HG02610 (cell line): ENCODE measurements around the gene GREB1.

Experiments
- ATAC-seq: cut with Tn5 transposase; IDR thresholded peaks from one replicate; pipeline ENCODE4 v1.9.1; 2021; ENCODE audit warnings: mild to moderate bottlenecking, moderate library complexity; ENCODE audit not compliant: unreplicated experiment

Gene GREB1

DNA sequence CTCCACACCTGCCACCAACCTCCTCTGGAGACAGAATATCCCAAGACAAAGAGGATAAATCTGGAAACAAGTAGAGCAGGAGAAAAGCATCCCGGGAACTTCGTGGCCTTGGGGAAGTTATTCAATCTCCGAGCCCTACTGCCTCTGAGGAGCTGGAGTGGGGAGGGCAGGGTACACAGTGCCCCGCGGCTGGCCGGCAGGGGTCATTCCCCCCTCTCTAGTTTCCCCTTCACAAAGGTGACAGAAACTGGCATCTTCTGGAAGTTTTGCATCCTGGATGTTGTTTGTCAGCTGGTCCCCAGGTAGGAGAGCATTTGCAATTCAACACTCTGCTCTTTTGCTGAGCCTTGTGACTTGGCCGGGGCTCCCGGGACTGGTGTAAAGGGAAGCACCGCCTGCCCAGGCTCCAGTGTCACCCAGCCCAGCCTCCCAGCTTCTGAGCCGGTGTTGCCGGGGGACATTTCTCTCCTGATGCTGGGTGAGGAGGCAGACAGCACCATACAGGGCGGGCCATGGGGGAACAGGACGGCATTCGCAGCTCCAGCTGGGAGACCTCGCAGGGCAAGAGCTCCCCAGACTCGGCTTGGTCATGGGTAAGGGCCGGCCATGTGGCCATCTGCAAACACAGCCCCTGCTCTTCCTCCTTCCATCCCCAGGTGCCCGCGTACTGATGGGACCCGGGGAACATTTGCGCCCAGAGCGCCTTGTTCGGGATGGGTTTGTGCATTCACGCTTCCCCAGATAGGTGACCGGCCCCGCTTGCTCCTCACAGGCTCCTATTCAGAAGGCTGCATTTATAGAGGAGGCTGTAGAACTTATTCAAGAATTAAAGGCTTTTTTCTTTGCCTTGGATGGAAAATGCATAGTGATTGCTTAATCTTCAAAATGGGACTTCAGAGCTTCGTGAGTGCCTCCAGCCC, 143.6 kb downstream of the GREB1 start:
- no peak for ATAC-seq

GRCh38 chr2:11678306-11678960, 144.6 kb downstream of the GREB1 start:
- ATAC-seq = no peak

GRCh38 chr2:11679016-11679415, 145.2 kb downstream of the GREB1 start:
- no peak for ATAC-seq

DNA sequence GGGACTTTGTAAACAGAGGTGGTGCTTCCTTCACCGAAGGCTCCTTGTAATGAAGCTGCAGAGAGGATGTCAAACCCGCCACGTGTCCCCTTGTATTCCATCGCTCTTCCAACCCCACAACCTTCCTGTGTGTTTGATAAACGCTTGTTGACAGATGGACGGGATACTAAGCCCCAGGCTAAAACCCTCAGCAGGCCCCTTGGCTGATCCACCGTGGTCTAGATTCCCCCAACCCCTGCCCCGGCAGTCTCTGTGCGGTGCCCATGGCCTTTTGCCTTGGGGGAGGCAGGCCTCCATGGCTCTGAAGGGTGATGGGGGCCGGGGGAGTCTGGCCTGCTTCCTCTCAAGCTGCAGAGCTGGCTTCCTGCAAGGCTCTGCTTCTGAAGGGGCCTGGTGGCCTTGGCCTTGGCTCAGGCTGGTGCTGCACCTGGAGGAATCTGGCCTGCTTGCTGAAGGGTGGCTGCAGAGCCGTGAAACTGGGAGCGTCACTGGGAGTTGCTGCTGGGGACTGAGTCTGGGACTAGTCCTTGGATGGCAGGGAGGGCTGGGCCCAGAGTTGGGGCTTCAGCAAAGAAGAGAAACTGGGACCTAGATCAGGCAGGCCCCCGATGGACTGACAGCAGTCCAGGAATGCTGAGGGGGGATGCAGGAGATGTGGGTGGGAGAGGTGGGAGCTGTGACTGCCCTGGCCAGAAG, 145.8 kb downstream of the GREB1 start:
- ATAC-seq = no peak

DNA sequence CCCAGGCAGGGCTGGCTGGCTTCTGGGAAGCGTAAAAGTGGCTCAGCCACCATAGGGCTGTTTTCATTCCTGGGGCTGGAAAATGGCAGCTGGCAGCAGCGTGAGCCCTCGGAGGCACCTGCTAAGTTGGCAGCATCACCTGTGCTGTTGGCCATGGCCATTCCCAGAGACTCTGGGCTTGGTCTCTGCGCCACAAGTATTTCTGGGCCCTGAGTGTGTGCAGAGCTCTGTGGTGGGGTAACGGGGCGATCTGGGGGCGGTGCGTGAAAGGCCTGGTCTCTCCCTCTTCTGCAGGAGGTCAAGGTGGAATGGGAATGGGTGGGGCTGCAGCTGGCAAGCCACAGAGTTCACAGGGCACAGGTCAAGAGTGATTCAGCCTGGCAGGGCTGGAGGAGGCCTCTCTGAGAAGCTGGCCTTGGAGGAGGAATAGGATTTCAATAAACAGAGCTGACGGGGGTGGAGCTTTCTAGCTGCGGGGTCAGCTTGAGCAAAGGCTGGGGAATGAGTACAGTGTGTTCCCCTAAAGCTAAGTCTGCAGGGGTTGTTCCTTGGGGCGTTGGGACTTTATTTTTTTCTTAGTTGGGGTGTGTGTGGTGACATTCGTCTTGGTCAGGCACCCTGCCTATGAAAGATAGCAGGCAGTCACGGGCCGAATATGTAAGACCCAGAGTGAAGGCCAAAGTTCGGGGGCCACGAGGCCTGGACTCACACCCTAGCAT, 146.5 kb downstream of the GREB1 start:
- ATAC-seq = no peak

DNA sequence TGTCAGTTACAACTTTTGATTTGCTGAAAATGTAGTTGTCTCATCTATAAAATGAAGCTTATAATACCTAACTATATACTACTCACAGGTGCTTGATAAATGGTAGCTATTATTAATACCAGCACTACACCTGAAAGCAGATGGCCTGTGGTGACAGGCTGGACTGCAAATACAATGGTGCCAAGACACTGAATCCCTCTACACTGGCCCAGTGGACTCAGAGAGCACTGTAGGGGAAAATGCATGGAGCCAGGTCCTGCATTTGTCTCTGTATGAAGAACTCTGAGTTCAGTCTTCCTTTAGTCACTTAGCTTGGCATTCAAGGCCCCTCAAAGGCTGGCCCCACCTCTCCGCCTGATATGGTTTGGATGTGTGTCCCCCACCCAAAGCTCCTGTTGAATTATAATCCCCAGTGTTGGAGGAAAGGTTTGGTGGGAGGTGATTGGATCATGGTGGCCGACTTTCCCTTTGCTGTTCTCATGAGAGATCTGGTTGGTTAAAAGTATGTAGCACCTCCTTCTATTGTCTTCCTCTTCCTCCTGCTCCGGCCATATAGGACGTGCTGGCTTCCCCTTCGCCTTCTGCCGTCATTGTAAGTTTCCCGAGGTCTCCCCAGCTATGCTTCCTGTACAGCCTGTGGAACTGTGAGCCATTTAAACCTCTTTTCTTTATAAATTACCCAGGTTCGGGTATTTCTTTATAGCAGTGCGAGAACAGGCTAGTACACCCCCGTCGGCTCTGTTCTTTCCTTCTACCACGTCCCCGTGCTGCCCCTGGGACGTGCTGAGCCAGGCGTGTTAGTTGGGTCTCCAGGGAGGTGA, 147.3 kb downstream of the GREB1 start:
- ATAC-seq = no peak

GRCh38 chr2:11681722-11682589, 148.1 kb downstream of the GREB1 start:
- ATAC-seq = no peak

- no peak for ATAC-seq
Measured at GRCh38 chr2:11682590-11682915, 148.7 kb downstream of the GREB1 start.

DNA sequence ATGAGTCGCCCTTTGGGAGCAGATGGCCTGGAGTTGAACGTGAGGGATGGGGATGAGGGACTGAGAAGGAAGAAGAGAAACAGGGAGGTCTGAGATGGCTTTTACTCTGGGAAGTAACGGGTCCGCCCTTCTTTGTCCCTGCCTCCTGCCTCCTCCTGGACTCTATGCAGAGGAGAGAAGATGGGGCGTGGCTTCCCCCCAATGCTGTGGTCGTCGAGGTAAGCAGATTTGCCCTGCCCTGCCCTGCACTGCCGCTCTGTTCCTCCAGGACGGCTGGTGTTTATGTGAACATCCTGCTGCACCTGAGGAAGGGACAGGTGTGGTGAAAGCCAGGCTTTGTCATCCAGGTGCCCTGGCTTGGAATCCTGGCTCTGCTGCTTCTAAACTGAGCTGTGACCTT, 149.6 kb downstream of the GREB1 start:
- ATAC-seq = no peak

DNA sequence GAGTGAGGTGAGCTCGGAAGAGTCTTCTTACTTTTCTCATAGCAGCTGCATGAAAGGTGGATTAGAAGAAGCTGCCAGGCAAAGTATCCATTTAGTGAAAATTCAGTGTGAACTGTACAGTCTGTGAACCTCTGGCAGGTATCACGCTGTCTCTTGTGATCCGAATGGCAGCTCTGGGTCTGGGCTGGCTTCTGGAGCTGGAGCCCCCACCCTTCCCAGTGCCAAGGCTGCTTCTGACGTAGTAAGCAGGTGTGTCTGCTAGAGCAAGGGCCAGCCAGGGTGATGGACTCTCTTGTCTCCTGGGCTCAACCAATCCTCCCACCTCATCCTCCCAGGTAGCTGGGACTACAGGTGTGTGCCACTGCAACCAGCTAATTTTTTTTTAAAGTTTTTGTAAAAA, 150.1 kb downstream of the GREB1 start:
- no peak for ATAC-seq

GRCh38 chr2:11684894-11685460, 151.1 kb downstream of the GREB1 start:
- ATAC-seq = no peak

DNA sequence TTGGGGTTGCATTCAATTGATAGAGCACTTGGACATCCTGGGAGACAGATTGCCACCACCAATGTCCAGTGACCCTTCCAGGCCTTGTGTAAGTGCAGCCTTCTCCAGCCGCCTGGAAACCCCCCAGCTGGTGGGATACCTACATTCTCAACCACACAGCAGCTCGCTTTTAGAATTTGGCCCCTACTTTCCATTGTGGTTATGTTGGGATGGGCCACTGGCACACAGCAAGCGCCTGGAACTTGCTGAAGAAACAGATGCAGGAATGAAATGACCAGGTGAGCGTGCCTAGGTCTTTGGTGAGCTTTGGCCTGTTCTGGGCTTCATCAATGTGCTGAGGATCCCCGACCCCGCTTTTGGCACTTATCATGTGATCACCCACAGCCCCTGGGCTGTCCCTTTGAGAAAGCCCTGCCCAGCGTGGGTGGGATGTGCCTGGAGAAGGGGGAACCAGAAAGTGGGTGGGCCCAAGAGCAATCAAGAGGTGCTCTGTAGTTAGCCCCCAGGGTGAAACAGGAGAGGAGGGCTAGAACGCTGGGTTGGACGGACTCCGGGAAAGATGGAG, 152.1 kb downstream of the GREB1 start:
- ATAC-seq = no peak

DNA sequence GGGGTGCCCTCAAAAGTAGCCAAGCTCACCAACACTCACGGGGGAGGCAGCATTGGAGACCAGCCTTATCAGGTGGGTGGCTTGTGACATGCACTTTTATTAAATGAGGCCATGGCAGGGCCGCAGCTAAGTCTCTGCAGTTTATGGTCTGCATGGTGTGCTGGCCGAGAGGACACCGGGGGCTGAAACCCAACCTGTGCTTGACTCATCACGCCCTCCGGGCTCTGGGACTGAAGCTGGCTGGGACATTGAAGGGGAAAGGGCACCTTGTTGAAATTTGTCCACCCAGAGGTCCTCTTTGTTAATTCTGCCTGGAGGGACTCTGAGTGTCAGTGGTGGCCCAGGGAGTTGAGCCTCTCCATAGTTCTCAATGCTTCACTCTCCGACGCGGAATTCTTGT, 153.9 kb downstream of the GREB1 start:
- ATAC-seq = no peak

GRCh38 chr2:11688222-11689069, 154.6 kb downstream of the GREB1 start:
- ATAC-seq = peak; percentile 77

DNA sequence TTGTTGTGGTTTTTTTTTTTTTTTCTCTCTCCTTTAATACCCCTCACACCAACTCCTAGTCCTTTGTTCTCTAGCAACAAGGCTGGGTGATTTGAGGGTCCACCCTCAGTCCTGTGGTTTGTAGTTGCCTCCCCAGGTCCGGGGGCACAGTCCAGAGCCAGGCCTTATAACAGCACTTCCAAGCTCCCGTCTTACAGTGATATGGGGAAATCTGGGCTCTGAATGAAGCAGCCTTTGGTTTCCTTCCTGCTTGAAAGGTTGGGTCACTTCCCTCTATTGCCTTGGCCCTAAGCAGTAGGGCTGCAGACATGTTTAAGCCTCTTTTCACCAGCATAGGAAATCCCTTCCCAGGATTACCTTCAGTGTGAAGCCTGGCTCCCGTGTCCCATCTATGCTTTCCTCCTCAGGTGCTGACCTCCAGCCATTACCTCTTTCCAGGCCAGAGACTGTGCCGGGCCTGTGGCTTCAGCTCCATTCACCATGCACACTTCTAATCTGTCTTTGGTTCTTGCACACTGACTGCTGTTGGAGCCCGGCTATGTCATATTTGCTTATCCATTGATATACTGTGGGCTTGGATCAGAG, 157.3 kb downstream of the GREB1 start:
- ATAC-seq = no peak
